ENCODE results near the gene ANKDD1B. TPM values are rescaled to one million over a fixed set of nuclear protein-coding genes. Genes with fewer than 3 reads are reported as not detected.

ANKDD1B gene
- total and polyA plus RNA-seq, 2 of the 8 experiments (the other 6 are each of a cell fraction or from before 2014, with no cell fraction given) = 0.08 to 0.22 TPM

GRCh38 chr5:75574791-75575190 is 36.5 kb upstream of the ANKDD1B start:
- no peak overlapping the region for H3K23ac ChIP-seq (ENCODE audit: insufficient read length)
- H3K79me1 ChIP-seq (ENCODE audit: low read depth, low read length) = no peaks in the 10 kb centered on the region
- no peak overlapping the region for H3K18ac ChIP-seq (ENCODE audit: extremely low read depth, low read length)
- H3K23me2 ChIP-seq (ENCODE audit: low read depth, low read length) = no peaks in the 10 kb centered on the region
- no peak overlapping the region for H2AK5ac ChIP-seq (ENCODE audit: low read depth, low read length)
- H3K27ac ChIP-seq (ENCODE audit: low read depth, low read length) = no peak overlapping the region
- H3K27me3 ChIP-seq (replicated peaks in 1 of 4; ENCODE audit: control insufficient read depth in 3 of 4, extremely low read depth in 1 of 4, insufficient read depth in 3 of 4, low read length in 3 of 4) = peaks cover 0 to 1% (median 0%) of the 10 kb centered on the region in 4 experiments; a peak in 1 of 7 replicates
- no peak overlapping the region for H3K4me2 ChIP-seq (ENCODE audit: insufficient read depth in 1 of 2, low read depth in 2 of 2, low read length in 2 of 2)
- no peak overlapping the region for H2BK12ac ChIP-seq (ENCODE audit: low read depth, low read length)
- no peak overlapping the region for H3K9ac ChIP-seq (replicated peaks in 1 of 4; ENCODE audit: extremely low read depth in 1 of 4, low read depth in 3 of 4, low read length in 3 of 4)
- H2AFZ ChIP-seq (ENCODE audit: low read length) = no peak overlapping the region
- H3K14ac ChIP-seq (ENCODE audit: insufficient read length) = no peak overlapping the region
- H3K9me3 ChIP-seq (ENCODE audit: insufficient read depth in 2 of 2, low read depth in 1 of 2, low read length in 1 of 2) = no peaks in the 10 kb centered on the region
- no peak overlapping the region for H3K4me3 ChIP-seq (ENCODE audit: extremely low read depth in 1 of 4, insufficient read depth in 2 of 4, low read depth in 3 of 4, low read length in 4 of 4)
- DNase-seq (ENCODE audit: low read depth in 1 of 2, low spot score in 2 of 2) (no peak), FAIRE-seq (no peak)
- 87% methylated on average over 3 of the region's 3 CpGs; no CpG with 5 or more reads in 1 of the 2 experiments for WGBS, 2 experiments (ENCODE audit: extremely low coverage in 1 of 2, insufficient coverage in 1 of 2, insufficient read length in 1 of 2, insufficient replicate concordance in 2 of 2, low coverage in 1 of 2, low lambda C conversion rate in 2 of 2, missing lambda C conversion rate in 1 of 2)
- POLR2A ChIA-PET (ENCODE audit: partially characterized antibody) = no interaction called here
- no peaks in the 10 kb centered on the region for H3K4me1 ChIP-seq (replicated peaks in 1 of 4; ENCODE audit: control insufficient read depth in 3 of 4, insufficient read depth in 4 of 4, low read length in 3 of 4)
- no peak overlapping the region for H3K56ac ChIP-seq (replicated peaks; ENCODE audit: insufficient read length, low read depth, low read length)
- H2BK15ac ChIP-seq (ENCODE audit: low read length) = no peak overlapping the region
- H4K20me1 ChIP-seq (replicated peaks in 1 of 2; ENCODE audit: control insufficient read depth in 1 of 2, insufficient read depth in 2 of 2, low read length in 2 of 2) = no peaks in the 10 kb centered on the region
- H2BK120ac ChIP-seq (replicated peaks; ENCODE audit: low read depth, low read length) = no peak overlapping the region
- no peaks in the 10 kb centered on the region for H3K79me2 ChIP-seq (ENCODE audit: control insufficient read depth in 1 of 2, insufficient read depth in 2 of 2, low read length in 2 of 2)
- CTCF ChIA-PET (ENCODE audit: partially characterized antibody) = no interaction called here
- H2BK5ac ChIP-seq (ENCODE audit: low read depth, low read length) = no peak overlapping the region
- no peak overlapping the region for H4K5ac ChIP-seq (ENCODE audit: insufficient read length, low read depth, low read length)
- H4K8ac ChIP-seq (ENCODE audit: extremely low read depth, insufficient read depth, low read length) = no peak overlapping the region
- no peak overlapping the region for H2BK20ac ChIP-seq (ENCODE audit: low read length)
- no peak overlapping the region for H4K91ac ChIP-seq (replicated peaks; ENCODE audit: insufficient read length, low read length)
- H3K36me3 ChIP-seq (ENCODE audit: control insufficient read depth in 2 of 4, insufficient read depth in 4 of 4, low read length in 3 of 4) = peaks cover 0 to 2% (median under 1%) of the 10 kb centered on the region in 4 experiments; a peak in 3 of 8 replicates
- no peak overlapping the region for H3K4ac ChIP-seq (replicated peaks; ENCODE audit: insufficient read length, low read depth, low read length)
- no peak for TF ChIP-seq BRCA1 (IDR thresholded peaks at IDR 0.05; ENCODE audit: low read depth, low read length)
- TF ChIP-seq CTCF (IDR thresholded peaks at IDR 0.05; ENCODE audit: control extremely low read depth in 1 of 3, insufficient read depth in 1 of 3, low read depth in 1 of 3, low read length in 3 of 3) = no peak
- no peak for TF ChIP-seq SP2 (IDR thresholded peaks at IDR 0.05; ENCODE audit: low read length)
- TF ChIP-seq RFX5 (IDR thresholded peaks at IDR 0.05; ENCODE audit: borderline replicate concordance, low read depth, low read length) = no peak
- TF ChIP-seq GTF2F1 (IDR thresholded peaks at IDR 0.05; ENCODE audit: borderline replicate concordance, low read depth, low read length) = no peak
- no peak for TF ChIP-seq SUZ12 (IDR thresholded peaks at IDR 0.05; ENCODE audit: low read length)
- TF ChIP-seq HDAC2 (IDR thresholded peaks at IDR 0.05; ENCODE audit: borderline replicate concordance in 1 of 2, low read depth in 2 of 2, low read length in 2 of 2) = no peak
- no peak for TF ChIP-seq BCL11A (IDR thresholded peaks at IDR 0.05; ENCODE audit: low read depth in 2 of 2, low read length in 2 of 2)
- no peak for TF ChIP-seq NRF1 (IDR thresholded peaks at IDR 0.05; ENCODE audit: low read depth, low read length)
- no peak for TF ChIP-seq BACH1 (IDR thresholded peaks at IDR 0.05; ENCODE audit: low read length)
- TF ChIP-seq TEAD4 (IDR thresholded peaks at IDR 0.05; ENCODE audit: low read depth, low read length) = no peak
- no peak for TF ChIP-seq JUN (IDR thresholded peaks at IDR 0.05; ENCODE audit: low read depth, low read length)

Data from H1 (cell line).